Right forelimb (tissue), 1 donor: Measurements from ENCODE around the gene ZNF524.

Experiments
- DNase-seq: peaks from one replicate; pipeline ENCODE4 v3.0.0-alpha.2; 2018

The ZNF524 gene

GRCh38 chr19:55621673-55622231 is 21.7 kb downstream of the ZNF524 start:
- DNase-seq: no peak

GRCh38 chr19:55622242-55622969 is 22.3 kb downstream of the ZNF524 start:
- no peak for DNase-seq

GRCh38 chr19:55623130-55623529 is 23.0 kb downstream of the ZNF524 start:
- no peak for DNase-seq

GRCh38 chr19:55623561-55623960 is 23.5 kb downstream of the ZNF524 start:
- no peak for DNase-seq

GRCh38 chr19:55624109-55625003 is 24.3 kb downstream of the ZNF524 start, which contains the start of gene ZNF784:
TSS of gene ZNF784 (minus strand) at chr19:55624566. CDS start at chr19:55624561, 5 bp downstream.
- DNase-seq: peak; percentile 97

GRCh38 chr19:55625004-55625326 is 24.9 kb downstream of the ZNF524 start:
- no peak for DNase-seq

- no peak for DNase-seq
Observed at GRCh38 chr19:55626350-55626749, 26.3 kb downstream of the ZNF524 start.

GRCh38 chr19:55632463-55632834 is 32.4 kb downstream of the ZNF524 start:
- peak; percentile 87 for DNase-seq

GRCh38 chr19:55633861-55634260 is 33.8 kb downstream of the ZNF524 start:
- no peak for DNase-seq

GRCh38 chr19:55635334-55635717 is 35.2 kb downstream of the ZNF524 start:
- DNase-seq: no peak

- DNase-seq: no peak
Observed at GRCh38 chr19:55635856-55636440, 35.9 kb downstream of the ZNF524 start.

- DNase-seq: no peak
Observed at GRCh38 chr19:55636723-55637122, 36.6 kb downstream of the ZNF524 start.

- no peak for DNase-seq
Observed at GRCh38 chr19:55637534-55637933, 37.4 kb downstream of the ZNF524 start.

GRCh38 chr19:55638864-55639359 is 38.8 kb downstream of the ZNF524 start:
- DNase-seq: no peak

GRCh38 chr19:55640043-55640576 is 40.0 kb downstream of the ZNF524 start:
- peak; percentile 73 for DNase-seq

GRCh38 chr19:55640577-55641425 is 40.7 kb downstream of the ZNF524 start, which contains the start of gene ZNF580:
TSS of gene ZNF580 (plus strand) at chr19:55641002. CDS start at chr19:55642509, 1,507 bp downstream.
- peak; percentile 90 for DNase-seq

GRCh38 chr19:55641426-55642152 is 41.5 kb downstream of the ZNF524 start:
- DNase-seq: no peak

- DNase-seq: no peak
Observed at GRCh38 chr19:55642153-55643002, 42.3 kb downstream of the ZNF524 start.

- peak; percentile 88 for DNase-seq
Observed at GRCh38 chr19:55643003-55643886, 43.2 kb downstream of the ZNF524 start, which contains the start of gene ZNF581. TSS of gene ZNF581 (plus strand) at chr19:55643649. CDS start at chr19:55644572, 923 bp downstream.
